Epithelial cell of esophagus (primary cell): ENCODE data around the gene PDE7B.

Experiments used
- DNase-seq: peaks from one replicate; pipeline ENCODE4 v3.0.0; 2010; ENCODE audit warnings: low read depth
- H3K4me3 ChIP-seq: 2 replicates; pipeline ENCODE4 v1.5.1; 2011; ENCODE audit warnings: mild to moderate bottlenecking, low read length, control low read depth
- TF ChIP-seq, protein P1 (sequence below): IDR thresholded peaks from 2 replicates; pipeline ENCODE4 v1.5.1; 2011; ENCODE audit warnings: low read depth, mild to moderate bottlenecking, low read length, control low read depth, inconsistent platforms; ENCODE audit not compliant: insufficient read depth; ENCODE audit errors: missing control alignments

Gene PDE7B

DNA sequence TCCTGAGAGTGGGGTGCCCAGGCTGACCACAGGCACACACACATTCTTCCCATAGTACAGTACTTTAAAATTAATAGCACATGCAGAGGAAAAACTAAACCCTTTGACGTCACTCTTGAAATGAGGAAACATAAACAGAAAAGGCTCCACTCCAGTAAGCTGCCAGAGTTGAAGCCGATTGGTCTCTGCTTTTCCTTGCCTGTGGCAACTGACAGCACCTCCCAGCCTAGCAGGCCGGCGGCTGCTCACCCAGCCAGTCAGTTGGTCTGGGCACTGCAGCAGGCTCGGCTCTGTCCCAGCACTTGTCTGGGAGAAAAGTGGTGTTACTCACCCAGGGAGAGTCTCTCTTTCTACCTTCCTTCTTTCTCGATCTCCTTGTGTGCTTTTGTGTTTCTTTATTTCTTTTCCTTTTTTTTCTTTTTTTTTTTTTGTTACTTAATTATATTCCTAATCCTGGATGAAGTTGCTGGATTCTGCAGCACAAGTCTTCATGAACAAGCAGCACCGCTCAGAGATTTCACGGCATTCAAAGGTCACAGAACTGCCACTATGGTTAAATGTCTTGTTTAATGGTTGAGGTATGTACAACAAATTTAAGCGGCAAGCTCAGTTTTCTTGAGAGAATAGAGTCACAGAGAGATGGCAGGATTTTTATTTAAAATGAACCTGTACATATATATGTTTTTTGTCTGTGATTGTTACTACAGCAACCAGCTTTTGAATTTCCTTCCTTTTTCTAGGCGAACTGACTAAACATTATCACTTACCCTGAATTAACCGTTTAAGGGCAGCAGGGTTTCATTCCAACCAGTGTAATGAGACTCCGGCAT lies at the start of gene PDE7B:
Gene PDE7B, plus strand, starts transcription at position 260 of the 830 bp plus-strand sequence.
- no peak within 1 kb of the TSS for H3K4me3 ChIP-seq
- DNase-seq: peak; percentile 90
- TF ChIP-seq, protein P1, sequence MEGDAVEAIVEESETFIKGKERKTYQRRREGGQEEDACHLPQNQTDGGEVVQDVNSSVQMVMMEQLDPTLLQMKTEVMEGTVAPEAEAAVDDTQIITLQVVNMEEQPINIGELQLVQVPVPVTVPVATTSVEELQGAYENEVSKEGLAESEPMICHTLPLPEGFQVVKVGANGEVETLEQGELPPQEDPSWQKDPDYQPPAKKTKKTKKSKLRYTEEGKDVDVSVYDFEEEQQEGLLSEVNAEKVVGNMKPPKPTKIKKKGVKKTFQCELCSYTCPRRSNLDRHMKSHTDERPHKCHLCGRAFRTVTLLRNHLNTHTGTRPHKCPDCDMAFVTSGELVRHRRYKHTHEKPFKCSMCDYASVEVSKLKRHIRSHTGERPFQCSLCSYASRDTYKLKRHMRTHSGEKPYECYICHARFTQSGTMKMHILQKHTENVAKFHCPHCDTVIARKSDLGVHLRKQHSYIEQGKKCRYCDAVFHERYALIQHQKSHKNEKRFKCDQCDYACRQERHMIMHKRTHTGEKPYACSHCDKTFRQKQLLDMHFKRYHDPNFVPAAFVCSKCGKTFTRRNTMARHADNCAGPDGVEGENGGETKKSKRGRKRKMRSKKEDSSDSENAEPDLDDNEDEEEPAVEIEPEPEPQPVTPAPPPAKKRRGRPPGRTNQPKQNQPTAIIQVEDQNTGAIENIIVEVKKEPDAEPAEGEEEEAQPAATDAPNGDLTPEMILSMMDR: no peak

DNA sequence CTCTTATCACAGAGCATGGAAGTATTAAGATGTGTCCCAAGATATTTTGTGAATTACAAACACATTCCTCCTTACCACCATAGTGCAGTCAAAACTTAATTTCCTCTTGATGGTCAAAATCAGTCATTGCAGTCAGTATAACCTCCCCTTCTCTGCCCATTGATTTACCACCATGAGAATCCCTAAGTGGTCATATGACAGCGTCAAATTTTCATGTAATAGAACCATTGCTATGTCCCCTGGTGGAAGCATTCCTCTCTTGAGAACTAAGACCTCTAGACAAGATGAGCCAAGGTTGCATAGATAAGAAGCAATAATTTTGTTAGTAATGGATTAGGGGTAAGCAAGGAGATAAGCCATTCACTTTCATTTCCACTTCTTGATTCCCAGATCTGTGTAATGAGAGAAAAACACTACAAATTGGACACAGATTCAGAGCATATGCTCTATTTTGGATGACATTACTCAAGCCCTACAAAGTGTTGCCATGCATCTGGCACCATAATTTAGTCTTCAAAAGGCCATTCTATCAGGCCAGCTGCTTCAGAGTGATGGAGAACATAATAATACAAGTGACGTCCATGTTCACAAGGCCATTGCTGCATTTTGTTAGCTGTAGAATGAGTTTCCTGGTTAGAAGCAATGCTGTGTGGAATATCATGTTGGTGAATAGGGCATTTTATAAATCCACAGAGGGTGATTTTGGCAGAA lies 49.6 kb upstream of the PDE7B start:
- no peak overlapping the region for H3K4me3 ChIP-seq
- DNase-seq: no peak
- TF ChIP-seq, protein P1: no peak

DNA sequence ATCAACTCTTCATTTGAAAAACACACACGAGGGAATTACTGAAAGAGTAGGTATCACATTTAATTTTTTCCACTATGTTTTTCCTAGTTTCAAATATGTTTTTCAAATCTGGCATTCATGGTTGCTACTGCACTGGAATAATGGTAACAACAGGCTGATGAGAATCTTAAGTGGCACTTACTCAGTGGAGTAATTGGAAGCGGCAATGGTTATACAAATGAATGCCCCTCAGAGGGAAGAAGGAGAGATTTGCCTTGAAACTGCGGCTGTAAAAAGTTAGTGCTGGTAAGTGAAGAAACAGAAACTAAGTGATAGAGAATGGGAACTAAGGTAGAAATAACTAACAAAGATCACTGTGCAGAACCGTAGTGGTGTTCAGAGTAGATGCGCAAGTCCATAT lies 41.0 kb upstream of the PDE7B start:
- TF ChIP-seq, protein P1: no peak
- DNase-seq: no peak
- no peak overlapping the region for H3K4me3 ChIP-seq

DNA sequence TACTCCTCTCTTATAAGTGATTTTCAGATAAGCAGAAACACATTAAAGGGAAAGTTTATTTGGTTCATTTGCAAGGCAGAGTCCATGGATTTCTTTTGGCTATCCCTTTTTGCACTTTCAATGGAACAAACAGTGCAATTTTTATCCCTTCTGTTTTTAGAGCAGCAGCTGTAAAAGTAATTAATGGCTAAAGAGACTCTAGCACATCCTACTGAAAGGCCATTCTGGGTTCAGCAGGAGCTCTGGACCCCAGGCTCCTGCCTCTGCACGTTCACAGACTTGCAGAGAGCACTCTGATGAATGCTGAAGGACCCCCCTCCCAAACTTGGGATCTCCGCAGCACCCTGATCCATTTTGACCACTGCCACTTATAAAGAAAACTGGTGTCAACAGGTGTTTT lies 40.3 kb upstream of the PDE7B start:
- TF ChIP-seq, protein P1: no peak
- H3K4me3 ChIP-seq: no peak overlapping the region
- DNase-seq: no peak

DNA sequence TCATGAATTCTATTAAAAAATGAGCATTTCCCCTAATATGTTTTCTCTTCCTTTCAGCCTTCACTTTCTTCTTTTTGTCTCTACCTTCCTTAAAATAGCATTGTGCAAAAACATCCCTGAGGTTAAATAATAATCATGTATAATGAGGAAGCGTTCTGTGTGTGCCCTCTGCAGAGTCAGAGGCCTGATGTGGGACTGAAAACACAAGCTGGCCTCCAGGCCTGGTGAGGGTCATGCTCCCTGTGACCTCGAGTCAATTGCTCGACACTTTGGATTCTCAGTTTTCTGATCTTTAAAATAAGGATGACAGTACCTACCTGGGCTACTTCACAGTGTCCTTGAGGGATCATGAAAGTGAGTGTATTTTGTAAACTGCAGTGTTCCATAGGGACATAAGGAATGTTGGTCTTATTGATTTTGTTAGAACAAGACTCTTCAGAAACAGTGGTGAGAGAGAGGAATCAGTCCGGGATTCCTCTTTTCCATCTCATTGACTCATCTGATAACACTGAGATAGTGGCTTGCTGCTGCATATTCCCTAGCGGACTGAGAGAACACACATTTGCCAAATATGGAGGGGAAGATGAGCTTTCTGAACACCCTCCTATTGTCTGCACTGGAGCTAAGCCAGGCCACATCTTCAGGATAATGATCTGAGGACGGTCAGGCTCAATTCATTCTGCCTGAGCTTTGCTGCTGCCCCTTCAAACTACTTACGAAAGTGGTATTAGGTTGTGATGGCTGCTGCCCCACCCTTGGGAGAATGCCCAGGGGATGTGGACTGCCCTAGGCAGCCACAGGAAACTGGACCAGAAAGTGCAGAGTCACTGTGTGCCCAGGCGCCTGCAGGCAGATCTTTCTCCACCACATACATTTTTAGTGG lies 39.6 kb upstream of the PDE7B start:
- H3K4me3 ChIP-seq: no peak overlapping the region
- TF ChIP-seq, protein P1: no peak
- DNase-seq: no peak

DNA sequence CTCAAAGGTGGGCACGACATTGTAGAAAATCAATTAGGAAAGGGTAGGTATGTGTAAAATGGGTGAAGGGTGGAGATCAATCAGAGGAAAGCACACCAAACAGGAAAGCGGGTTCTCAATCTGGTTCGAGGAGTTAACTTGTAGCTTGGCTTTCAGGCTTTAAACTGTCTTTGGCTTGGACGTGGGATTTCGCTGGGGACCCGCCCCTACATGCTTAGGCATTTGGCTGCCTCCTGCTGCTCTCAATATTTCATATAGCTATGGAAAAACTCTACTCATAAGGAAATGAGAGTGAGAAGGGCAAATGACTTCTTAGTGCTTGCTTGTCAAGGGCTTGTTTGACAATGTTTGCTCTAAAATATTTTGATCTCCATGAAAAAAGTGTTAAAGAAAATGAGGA lies 38.1 kb upstream of the PDE7B start:
- DNase-seq: peak; percentile 10
- TF ChIP-seq, protein P1: no peak
- H3K4me3 ChIP-seq: no peak overlapping the region
